HEK293 (cell line): ENCODE measurements around the gene ZNF322.

Experiments
- CTCF ChIA-PET: fragments of 350-600 bp; formaldehyde crosslinking; extraction: SDS; loops from one replicate; lab custom pipeline; 2021; ENCODE audit warnings: antibody characterized with exemption; lab: Yijun Ruan, JAX
- POLR2A ChIA-PET: fragments of 300-600 bp; formaldehyde crosslinking; extraction: SDS; loops from one replicate; lab custom pipeline; 2020; ENCODE audit warnings: antibody characterized with exemption, inconsistent platforms; lab: Yijun Ruan, JAX
- H3K27ac ChIP-seq: fragments of 200-500 bp; sonication (Bioruptor generic); 2 replicates; pipeline ENCODE4 v1.5.1; 2014; ENCODE audit warnings: low read depth, low read length, control low read depth, inconsistent platforms; ENCODE audit errors: extremely low read depth
- H3K36me3 ChIP-seq, 2 experiments: fragments of 200-500 bp in 1 of 2; sonication (Bioruptor generic) in 1 of 2; 1 replicate in 1 of 2; 2 replicates in 1 of 2; pipeline ENCODE4 v1.5.1; 2014 to 2017; ENCODE audit warnings: inconsistent platforms in 2 of 2, low read length in 2 of 2; ENCODE audit not compliant: control insufficient read depth in 2 of 2, insufficient read depth in 1 of 2
- H3K4me1 ChIP-seq: fragments of 200-500 bp; sonication (Bioruptor generic); 2 replicates; pipeline ENCODE4 v1.5.1; 2014; ENCODE audit warnings: mild to moderate bottlenecking, low read length, inconsistent platforms; ENCODE audit not compliant: control insufficient read depth, insufficient read depth
- H3K4me3 ChIP-seq: 2 replicates; pipeline ENCODE4 v1.5.1; 2011; ENCODE audit warnings: low read depth, mild to moderate bottlenecking, control low read depth, low read length, moderate library complexity
- H3K9me3 ChIP-seq: fragments of 200-500 bp; sonication (Bioruptor generic); 2 replicates; pipeline ENCODE4 v1.5.1; 2014; ENCODE audit warnings: low read depth, low read length, inconsistent platforms; ENCODE audit not compliant: control insufficient read depth, insufficient read depth
- GLIS2 ChIP-seq: fragments of 450-650 bp; formaldehyde crosslinking; IDR thresholded peaks from 2 replicates; pipeline ENCODE4 v1.5.1; 2016; ENCODE audit warnings: missing biosample characterization, missing genetic modification characterization
- SP3 ChIP-seq: fragments of 450-650 bp; formaldehyde crosslinking; IDR thresholded peaks from 2 replicates; pipeline ENCODE4 v1.5.1; 2016; ENCODE audit warnings: missing biosample characterization, missing genetic modification characterization
- TCF7L2 ChIP-seq: IDR thresholded peaks from 2 replicates; pipeline ENCODE4 v1.6.1; 2011; ENCODE audit warnings: low read depth, mild to moderate bottlenecking, inconsistent platforms, low read length, moderate library complexity, borderline replicate concordance
- ZBTB21 ChIP-seq: fragments of 450-650 bp; formaldehyde crosslinking; IDR thresholded peaks from 2 replicates; pipeline ENCODE4 v1.5.1; 2017; ENCODE audit warnings: missing biosample characterization, missing genetic modification characterization
- ZNF132 ChIP-seq: fragments of 450-650 bp; formaldehyde crosslinking; IDR thresholded peaks from 2 replicates; pipeline ENCODE4 v1.5.1; 2017; ENCODE audit warnings: missing biosample characterization, missing genetic modification characterization, borderline replicate concordance
- ZNF140 ChIP-seq: fragments of 450-650 bp; formaldehyde crosslinking; IDR thresholded peaks from 2 replicates; pipeline ENCODE4 v1.5.1; 2016; ENCODE audit warnings: missing biosample characterization, missing genetic modification characterization
- ZNF184 ChIP-seq: fragments of 450-650 bp; IDR thresholded peaks from 2 replicates; pipeline ENCODE4 v1.5.1; 2018; ENCODE audit warnings: missing biosample characterization, mild to moderate bottlenecking, missing genetic modification characterization
- ZNF2 ChIP-seq: fragments of 450-650 bp; formaldehyde crosslinking; IDR thresholded peaks from 2 replicates; pipeline ENCODE4 v1.5.1; 2016; ENCODE audit warnings: missing biosample characterization, missing genetic modification characterization
- ZNF292 ChIP-seq: fragments of 450-650 bp; formaldehyde crosslinking; IDR thresholded peaks from 2 replicates; pipeline ENCODE4 v1.5.1; 2016; ENCODE audit warnings: low read depth, missing biosample characterization, missing genetic modification characterization, borderline replicate concordance
- ZNF302 ChIP-seq: fragments of 450-650 bp; formaldehyde crosslinking; IDR thresholded peaks from 2 replicates; pipeline ENCODE4 v1.5.1; 2016; ENCODE audit warnings: missing biosample characterization, missing genetic modification characterization, low read depth
- ZNF394 ChIP-seq: fragments of 450-650 bp; formaldehyde crosslinking; IDR thresholded peaks from 2 replicates; pipeline ENCODE4 v1.5.1; 2016; ENCODE audit warnings: missing biosample characterization, missing genetic modification characterization, mild to moderate bottlenecking, moderate library complexity, borderline replicate concordance
- ZNF404 ChIP-seq: fragments of 450-650 bp; formaldehyde crosslinking; IDR thresholded peaks from 2 replicates; pipeline ENCODE4 v1.5.1; 2017; ENCODE audit warnings: missing biosample characterization, missing genetic modification characterization
- ZNF555 ChIP-seq: fragments of 450-650 bp; formaldehyde crosslinking; conservative IDR thresholded peaks from 2 replicates; pipeline ENCODE4 v1.5.1; 2017; ENCODE audit warnings: missing biosample characterization, mild to moderate bottlenecking, missing genetic modification characterization, inconsistent platforms
- ZNF600 ChIP-seq: fragments of 450-650 bp; formaldehyde crosslinking; IDR thresholded peaks from 2 replicates; pipeline ENCODE4 v1.5.1; 2016; ENCODE audit warnings: missing biosample characterization, missing genetic modification characterization
- ZNF623 ChIP-seq: fragments of 450-650 bp; formaldehyde crosslinking; IDR thresholded peaks from 2 replicates; pipeline ENCODE4 v1.5.1; 2016; ENCODE audit warnings: missing biosample characterization, missing genetic modification characterization
- ZNF624 ChIP-seq: fragments of 450-650 bp; formaldehyde crosslinking; IDR thresholded peaks from 2 replicates; pipeline ENCODE4 v1.5.1; 2017; ENCODE audit warnings: missing biosample characterization, missing genetic modification characterization
- ZNF629 ChIP-seq: fragments of 450-650 bp; formaldehyde crosslinking; IDR thresholded peaks from 2 replicates; pipeline ENCODE4 v1.5.1; 2017; ENCODE audit warnings: missing biosample characterization, missing genetic modification characterization
- ZNF660 ChIP-seq: fragments of 450-650 bp; IDR thresholded peaks from 2 replicates; pipeline ENCODE4 v1.5.1; 2018; ENCODE audit warnings: missing biosample characterization, mild to moderate bottlenecking, missing genetic modification characterization
- ZNF670 ChIP-seq: fragments of 450-650 bp; formaldehyde crosslinking; IDR thresholded peaks from 2 replicates; pipeline ENCODE4 v1.5.1; 2016; ENCODE audit warnings: missing biosample characterization, missing genetic modification characterization, low read depth
- ZNF830 ChIP-seq: fragments of 450-650 bp; IDR thresholded peaks from 2 replicates; pipeline ENCODE4 v1.5.0; 2018; ENCODE audit warnings: missing biosample characterization, missing genetic modification characterization, low read depth, mild to moderate bottlenecking, moderate library complexity
- TF ChIP-seq, protein P1 (sequence below): fragments of 450-650 bp; formaldehyde crosslinking; IDR thresholded peaks from 2 replicates; pipeline ENCODE4 v1.5.1; 2016; ENCODE audit warnings: missing biosample characterization, missing genetic modification characterization
- TF ChIP-seq, protein P2 (sequence below): fragments of 450-650 bp; formaldehyde crosslinking; IDR thresholded peaks from 2 replicates; pipeline ENCODE4 v1.5.1; 2016; ENCODE audit warnings: missing biosample characterization, missing genetic modification characterization
- TF ChIP-seq, protein P3 (sequence below): fragments of 450-650 bp; formaldehyde crosslinking; IDR thresholded peaks from 2 replicates; pipeline ENCODE4 v1.5.1; 2016; ENCODE audit warnings: missing biosample characterization, missing genetic modification characterization
- TF ChIP-seq, protein P4 (sequence below): fragments of 450-650 bp; formaldehyde crosslinking; IDR thresholded peaks from 2 replicates; pipeline ENCODE4 v1.5.1; 2016; ENCODE audit warnings: missing biosample characterization, missing genetic modification characterization
- TF ChIP-seq, protein P5 (sequence below): fragments of 450-650 bp; formaldehyde crosslinking; IDR thresholded peaks from 2 replicates; pipeline ENCODE4 v1.5.1; 2016; ENCODE audit warnings: missing biosample characterization, missing genetic modification characterization
- TF ChIP-seq, protein P6 (sequence below): fragments of 450-650 bp; formaldehyde crosslinking; IDR thresholded peaks from 2 replicates; pipeline ENCODE4 v1.5.1; 2017; ENCODE audit warnings: missing biosample characterization, missing genetic modification characterization

ZNF322 gene

DNA sequence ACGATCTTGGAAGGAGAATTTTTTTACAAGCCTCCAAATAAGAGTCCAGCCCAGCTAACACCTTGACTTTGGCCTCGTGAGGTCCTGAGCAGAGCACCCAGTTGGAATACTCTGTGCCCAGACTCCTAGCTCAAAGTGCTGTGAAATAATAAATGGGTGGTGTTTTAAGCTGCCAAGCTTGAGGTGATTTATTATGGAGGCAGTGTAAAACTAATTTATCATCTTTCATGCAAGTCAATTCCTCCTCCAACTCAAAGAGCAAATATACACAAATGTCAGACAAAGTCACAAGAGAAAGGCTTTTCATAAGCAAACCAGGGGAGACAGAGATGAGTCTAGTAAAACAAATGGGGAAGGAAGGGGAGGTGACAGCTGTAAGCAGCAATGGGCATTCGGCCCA, 50.1 kb downstream of the ZNF322 start (continued):
- no peak for TF ChIP-seq ZNF184 (tag by site-specific recombination)
- TF ChIP-seq, protein P1, sequence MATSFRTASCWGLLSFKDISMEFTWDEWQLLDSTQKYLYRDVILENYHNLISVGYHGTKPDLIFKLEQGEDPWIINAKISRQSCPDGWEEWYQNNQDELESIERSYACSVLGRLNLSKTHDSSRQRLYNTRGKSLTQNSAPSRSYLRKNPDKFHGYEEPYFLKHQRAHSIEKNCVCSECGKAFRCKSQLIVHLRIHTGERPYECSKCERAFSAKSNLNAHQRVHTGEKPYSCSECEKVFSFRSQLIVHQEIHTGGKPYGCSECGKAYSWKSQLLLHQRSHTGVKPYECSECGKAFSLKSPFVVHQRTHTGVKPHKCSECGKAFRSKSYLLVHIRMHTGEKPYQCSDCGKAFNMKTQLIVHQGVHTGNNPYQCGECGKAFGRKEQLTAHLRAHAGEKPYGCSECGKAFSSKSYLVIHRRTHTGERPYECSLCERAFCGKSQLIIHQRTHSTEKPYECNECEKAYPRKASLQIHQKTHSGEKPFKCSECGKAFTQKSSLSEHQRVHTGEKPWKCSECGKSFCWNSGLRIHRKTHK (tag by site-specific recombination), result no peak
- TF ChIP-seq ZNF629, result no peak

DNA sequence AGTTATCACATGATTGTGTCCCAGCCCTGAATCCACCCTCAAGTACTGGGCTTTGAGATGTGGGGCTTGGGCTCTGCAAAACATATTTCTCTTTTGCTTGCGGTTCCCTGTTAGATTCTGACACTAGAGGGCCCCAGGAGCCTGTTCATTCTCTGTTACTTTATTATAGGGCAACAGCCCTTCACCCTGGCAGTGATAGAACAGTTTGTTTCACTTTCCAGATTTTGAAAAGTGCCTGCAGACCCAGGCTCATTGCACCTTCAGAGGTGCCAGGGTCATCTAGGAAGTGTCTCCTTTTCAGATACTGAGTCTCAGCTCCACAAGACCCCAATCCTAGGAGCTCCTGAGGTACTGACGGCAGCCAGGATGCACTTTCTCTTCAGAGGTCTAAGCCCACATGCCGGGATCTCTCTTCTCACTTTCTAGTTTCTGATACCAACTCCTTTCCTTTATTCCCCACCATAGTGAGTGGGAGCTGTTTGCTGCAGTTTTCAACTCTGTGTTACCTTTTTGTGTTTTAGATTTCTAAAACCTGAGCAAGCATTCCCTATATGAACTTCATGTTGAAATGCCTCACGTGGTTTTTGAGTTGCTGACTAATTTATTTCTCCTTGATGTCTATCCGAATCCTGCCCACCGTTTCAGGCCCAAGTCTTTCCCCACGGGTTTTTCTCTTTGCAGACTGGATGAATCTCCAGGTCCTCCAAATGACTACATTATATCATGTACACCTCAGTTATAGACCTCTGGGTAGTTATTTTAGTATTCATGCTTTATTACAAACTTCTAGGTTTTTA, 51.9 kb downstream of the ZNF322 start:
- ChIA-PET POLR2A (no interaction called here), CTCF (interaction anchor here (0.5 to 2.7 kb wide), 13 partner anchors 10 to 506 kb away, joined by 3 to 18 read pairs (median 4); no protein-coding TSS in a partner anchor)
- Histone ChIP-seq H3K36me3 (no peaks in the 10 kb centered on the region), H3K4me3 (no peak overlapping the region), H3K9me3 (no peaks in the 10 kb centered on the region), H3K4me1 (no peaks in the 10 kb centered on the region), H3K27ac (no peak overlapping the region)
- no peak for TF ChIP-seq GLIS2 (tag by site-specific recombination)
- no peak for TF ChIP-seq ZNF555 (tag by site-specific recombination)
- no peak for TF ChIP-seq ZNF292 (tag by site-specific recombination)
- no peak for TF ChIP-seq ZNF623
- no peak for TF ChIP-seq ZNF830 (tag by site-specific recombination)
- TF ChIP-seq SP3 (tag by site-specific recombination), result no peak
- no peak for TF ChIP-seq ZNF629
- TF ChIP-seq, protein P2, sequence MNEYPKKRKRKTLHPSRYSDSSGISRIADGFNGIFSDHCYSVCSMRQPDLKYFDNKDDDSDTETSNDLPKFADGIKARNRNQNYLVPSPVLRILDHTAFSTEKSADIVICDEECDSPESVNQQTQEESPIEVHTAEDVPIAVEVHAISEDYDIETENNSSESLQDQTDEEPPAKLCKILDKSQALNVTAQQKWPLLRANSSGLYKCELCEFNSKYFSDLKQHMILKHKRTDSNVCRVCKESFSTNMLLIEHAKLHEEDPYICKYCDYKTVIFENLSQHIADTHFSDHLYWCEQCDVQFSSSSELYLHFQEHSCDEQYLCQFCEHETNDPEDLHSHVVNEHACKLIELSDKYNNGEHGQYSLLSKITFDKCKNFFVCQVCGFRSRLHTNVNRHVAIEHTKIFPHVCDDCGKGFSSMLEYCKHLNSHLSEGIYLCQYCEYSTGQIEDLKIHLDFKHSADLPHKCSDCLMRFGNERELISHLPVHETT (tag by site-specific recombination), result no peak
- TF ChIP-seq, protein P3, sequence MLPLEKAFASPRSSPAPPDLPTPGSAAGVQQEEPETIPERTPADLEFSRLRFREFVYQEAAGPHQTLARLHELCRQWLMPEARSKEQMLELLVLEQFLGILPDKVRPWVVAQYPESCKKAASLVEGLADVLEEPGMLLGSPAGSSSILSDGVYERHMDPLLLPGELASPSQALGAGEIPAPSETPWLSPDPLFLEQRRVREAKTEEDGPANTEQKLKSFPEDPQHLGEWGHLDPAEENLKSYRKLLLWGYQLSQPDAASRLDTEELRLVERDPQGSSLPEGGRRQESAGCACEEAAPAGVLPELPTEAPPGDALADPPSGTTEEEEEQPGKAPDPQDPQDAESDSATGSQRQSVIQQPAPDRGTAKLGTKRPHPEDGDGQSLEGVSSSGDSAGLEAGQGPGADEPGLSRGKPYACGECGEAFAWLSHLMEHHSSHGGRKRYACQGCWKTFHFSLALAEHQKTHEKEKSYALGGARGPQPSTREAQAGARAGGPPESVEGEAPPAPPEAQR (tag by site-specific recombination), result no peak
- no peak for TF ChIP-seq ZNF670 (tag by site-specific recombination)
- TF ChIP-seq, protein P4, sequence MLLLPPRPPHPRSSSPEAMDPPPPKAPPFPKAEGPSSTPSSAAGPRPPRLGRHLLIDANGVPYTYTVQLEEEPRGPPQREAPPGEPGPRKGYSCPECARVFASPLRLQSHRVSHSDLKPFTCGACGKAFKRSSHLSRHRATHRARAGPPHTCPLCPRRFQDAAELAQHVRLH (tag by site-specific recombination), result no peak
- TF ChIP-seq ZNF660 (tag by site-specific recombination), result peak; percentile 61; the same call in 1 of the 2 replicates
- no peak for TF ChIP-seq TCF7L2
- no peak for TF ChIP-seq ZNF302 (tag by site-specific recombination)
- no peak for TF ChIP-seq ZNF394
- no peak for TF ChIP-seq ZNF132
- TF ChIP-seq ZNF404 (tag by site-specific recombination), result no peak
- no peak for TF ChIP-seq ZNF600 (tag by site-specific recombination)
- 0 out of 2 replicates have a peak, but pooled peaks have one; percentile 53 for TF ChIP-seq ZNF2 (tag by site-specific recombination)
- TF ChIP-seq, protein P5, sequence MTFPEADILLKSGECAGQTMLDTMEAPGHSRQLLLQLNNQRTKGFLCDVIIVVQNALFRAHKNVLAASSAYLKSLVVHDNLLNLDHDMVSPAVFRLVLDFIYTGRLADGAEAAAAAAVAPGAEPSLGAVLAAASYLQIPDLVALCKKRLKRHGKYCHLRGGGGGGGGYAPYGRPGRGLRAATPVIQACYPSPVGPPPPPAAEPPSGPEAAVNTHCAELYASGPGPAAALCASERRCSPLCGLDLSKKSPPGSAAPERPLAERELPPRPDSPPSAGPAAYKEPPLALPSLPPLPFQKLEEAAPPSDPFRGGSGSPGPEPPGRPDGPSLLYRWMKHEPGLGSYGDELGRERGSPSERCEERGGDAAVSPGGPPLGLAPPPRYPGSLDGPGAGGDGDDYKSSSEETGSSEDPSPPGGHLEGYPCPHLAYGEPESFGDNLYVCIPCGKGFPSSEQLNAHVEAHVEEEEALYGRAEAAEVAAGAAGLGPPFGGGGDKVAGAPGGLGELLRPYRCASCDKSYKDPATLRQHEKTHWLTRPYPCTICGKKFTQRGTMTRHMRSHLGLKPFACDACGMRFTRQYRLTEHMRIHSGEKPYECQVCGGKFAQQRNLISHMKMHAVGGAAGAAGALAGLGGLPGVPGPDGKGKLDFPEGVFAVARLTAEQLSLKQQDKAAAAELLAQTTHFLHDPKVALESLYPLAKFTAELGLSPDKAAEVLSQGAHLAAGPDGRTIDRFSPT, result no peak
- TF ChIP-seq ZNF140, result no peak
- no peak for TF ChIP-seq ZBTB21 (tag by site-specific recombination)
- TF ChIP-seq, protein P6, sequence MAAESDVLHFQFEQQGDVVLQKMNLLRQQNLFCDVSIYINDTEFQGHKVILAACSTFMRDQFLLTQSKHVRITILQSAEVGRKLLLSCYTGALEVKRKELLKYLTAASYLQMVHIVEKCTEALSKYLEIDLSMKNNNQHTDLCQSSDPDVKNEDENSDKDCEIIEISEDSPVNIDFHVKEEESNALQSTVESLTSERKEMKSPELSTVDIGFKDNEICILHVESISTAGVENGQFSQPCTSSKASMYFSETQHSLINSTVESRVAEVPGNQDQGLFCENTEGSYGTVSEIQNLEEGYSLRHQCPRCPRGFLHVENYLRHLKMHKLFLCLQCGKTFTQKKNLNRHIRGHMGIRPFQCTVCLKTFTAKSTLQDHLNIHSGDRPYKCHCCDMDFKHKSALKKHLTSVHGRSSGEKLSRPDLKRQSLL (tag by site-specific recombination), result no peak
- no peak for TF ChIP-seq ZNF624
